Cardiac fibroblast (primary cell): ENCODE data around the gene HPCAL4.

Experiments used
- DNase-seq, 2 donors: peaks; one replicate each; pipeline versions ENCODE4 v3.0.0 to v3.0.0-alpha.2; 2010; ENCODE audit warnings: low read depth in 2 of 2
- H3K4me3 ChIP-seq, 2 donors: replicated peaks in 1 of 2; 1 replicate in 1 of 2; 2 replicates in 1 of 2; pipeline ENCODE4 v1.5.1; 2011; ENCODE audit warnings: low read depth in 2 of 2, low read length in 2 of 2, mild to moderate bottlenecking in 2 of 2, moderate library complexity in 1 of 2
- TF ChIP-seq, protein P1 (sequence below): IDR thresholded peaks from one replicate; pipeline ENCODE4 v1.5.1; 2011; ENCODE audit warnings: low read depth, mild to moderate bottlenecking, low read length, inconsistent platforms

The HPCAL4 gene

DNA sequence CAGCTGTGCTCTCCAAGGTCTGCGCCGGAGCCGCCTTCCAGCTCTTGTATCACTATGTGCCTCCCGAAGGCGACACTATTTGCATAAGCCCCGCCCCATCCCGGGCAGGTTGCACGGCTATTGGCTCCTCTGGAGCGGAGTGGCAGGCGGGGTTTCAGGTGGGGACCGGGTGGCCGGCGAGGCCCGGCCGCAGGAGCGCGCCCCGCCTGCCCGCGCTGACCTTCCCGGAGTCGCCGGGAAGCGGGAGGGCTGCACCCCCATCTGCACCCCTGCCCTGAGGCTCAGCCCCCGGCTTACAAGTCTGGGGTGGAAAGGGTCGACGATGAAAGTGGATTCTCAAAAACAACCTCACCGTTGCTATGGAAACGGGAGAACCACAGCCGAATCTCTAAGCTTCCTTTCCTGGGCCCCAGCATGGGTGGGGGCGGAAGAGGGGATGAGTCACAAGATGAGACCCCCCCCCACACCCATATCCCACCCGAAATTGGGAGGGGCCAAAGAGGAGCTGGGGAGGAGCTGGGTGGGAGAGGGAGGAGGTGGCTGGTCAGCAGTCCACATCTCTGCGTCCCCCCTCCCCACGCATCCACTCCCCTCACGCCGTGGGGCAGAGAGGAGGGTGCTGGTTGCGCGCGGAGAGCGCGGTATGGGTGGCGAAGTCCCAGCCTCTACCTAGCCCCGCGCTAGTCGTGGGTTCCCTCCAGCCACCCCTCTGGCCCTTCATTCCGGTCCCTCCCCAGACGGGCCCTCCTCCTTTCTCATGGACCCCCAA is at the start of gene HPCAL4:
TSS of gene HPCAL4 (minus strand) at position 51 of the 769 bp plus-strand sequence. CDS start 6,830 bp downstream, outside the sequence.
- peak; percentile 66 to 76 for DNase-seq
- TF ChIP-seq, protein P1, sequence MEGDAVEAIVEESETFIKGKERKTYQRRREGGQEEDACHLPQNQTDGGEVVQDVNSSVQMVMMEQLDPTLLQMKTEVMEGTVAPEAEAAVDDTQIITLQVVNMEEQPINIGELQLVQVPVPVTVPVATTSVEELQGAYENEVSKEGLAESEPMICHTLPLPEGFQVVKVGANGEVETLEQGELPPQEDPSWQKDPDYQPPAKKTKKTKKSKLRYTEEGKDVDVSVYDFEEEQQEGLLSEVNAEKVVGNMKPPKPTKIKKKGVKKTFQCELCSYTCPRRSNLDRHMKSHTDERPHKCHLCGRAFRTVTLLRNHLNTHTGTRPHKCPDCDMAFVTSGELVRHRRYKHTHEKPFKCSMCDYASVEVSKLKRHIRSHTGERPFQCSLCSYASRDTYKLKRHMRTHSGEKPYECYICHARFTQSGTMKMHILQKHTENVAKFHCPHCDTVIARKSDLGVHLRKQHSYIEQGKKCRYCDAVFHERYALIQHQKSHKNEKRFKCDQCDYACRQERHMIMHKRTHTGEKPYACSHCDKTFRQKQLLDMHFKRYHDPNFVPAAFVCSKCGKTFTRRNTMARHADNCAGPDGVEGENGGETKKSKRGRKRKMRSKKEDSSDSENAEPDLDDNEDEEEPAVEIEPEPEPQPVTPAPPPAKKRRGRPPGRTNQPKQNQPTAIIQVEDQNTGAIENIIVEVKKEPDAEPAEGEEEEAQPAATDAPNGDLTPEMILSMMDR: no peak
- peak within 1 kb of the TSS; percentile 18 to 27 for H3K4me3 ChIP-seq

DNA sequence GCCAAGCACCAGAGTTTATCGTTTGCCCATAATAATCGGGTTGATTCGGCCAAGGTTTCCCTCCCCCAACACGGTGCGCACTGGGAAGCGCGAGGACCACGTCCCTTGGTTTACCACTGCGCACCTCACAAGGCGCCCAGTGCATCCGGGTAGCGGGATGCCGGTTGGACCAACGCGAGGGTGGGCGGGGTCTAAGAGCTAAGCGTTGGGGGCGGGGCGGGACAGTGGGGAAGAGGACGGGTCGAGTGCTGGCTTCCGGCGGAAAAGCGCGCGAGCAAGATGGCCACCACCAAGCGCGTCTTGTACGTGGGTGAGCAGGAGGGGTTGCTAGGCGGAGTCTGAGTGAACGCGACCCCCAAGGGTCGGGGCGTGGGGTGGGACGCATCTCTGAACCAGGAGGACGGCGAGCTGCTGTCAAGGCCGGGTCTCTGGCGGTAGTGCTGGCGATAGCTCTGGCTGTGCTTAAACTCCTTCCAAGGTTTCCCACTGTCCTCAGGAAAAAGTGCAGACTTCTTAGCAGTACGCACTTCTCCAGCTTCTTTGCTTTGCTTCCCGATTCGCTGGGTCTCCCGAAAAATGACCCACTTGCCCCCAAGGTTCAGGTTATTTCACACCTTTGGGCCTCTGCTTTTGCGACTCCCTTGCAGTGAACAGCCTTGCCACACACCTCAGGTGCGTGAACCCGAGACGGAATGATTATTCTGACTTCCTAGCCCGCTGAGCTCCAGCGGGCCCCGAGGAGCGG is 47.6 kb upstream of the HPCAL4 start, which contains the start of gene PPIE:
TSS of gene PPIE (plus strand) at position 261 of the 745 bp plus-strand sequence. CDS start at position 280, 19 bp downstream.
- peak within 1 kb of the TSS; percentile 66 to 90 for H3K4me3 ChIP-seq
- TF ChIP-seq, protein P1: no peak
- peak; percentile 91 to 92 for DNase-seq

DNA sequence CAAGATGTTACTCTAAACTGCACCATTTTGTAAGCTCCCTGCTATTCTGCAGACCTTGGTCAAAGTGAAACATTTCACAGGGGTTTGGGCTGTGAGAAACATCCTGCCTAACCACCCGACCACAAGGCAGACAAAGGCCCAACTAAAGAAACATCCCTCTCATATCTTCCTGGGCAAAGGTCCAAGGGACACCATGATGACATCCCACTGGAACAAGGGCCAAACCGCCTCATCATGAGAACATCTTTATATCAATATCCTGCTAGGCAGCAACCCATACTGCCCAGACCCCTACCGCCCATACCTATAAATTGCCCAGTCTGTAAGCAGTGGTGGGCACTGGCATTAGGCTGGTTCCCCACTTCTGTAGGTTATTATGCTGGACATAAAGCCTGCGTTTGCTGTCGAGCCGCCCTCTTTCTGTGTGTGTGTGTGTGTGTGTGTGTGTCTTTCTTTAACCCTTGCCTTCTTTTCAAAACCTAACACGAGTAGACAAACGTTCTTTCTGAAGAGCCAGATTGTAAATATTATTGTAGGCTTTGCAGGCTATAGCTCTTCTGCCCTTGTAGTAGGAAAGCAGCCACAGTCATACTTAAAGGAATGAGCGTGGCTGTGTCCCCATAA is 46.4 kb upstream of the HPCAL4 start:
- H3K4me3 ChIP-seq: no peak overlapping the region
- peak; percentile 63 to 87 for DNase-seq
- TF ChIP-seq, protein P1: peak; percentile 2

DNA sequence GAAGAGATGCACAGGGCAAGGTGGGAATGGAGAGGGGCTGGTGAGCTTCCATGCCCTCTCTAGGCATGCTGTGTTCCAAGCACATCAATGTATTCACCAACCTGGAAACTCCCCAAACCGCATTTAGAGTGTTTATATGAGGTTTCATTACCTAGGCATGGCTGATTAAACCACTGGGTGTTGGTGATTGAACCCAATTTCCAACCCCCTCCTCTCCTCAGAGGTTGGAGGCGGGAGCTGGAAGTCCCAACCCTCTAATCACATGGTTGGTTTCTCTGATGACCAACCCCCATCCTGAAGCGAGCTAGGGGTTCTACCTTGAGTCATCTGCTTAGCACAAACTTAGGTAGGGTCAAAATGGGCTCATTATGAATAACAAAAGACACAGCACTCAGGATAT is 44.5 kb upstream of the HPCAL4 start:
- no peak for DNase-seq
- TF ChIP-seq, protein P1: no peak
- H3K4me3 ChIP-seq: no peak overlapping the region

DNA sequence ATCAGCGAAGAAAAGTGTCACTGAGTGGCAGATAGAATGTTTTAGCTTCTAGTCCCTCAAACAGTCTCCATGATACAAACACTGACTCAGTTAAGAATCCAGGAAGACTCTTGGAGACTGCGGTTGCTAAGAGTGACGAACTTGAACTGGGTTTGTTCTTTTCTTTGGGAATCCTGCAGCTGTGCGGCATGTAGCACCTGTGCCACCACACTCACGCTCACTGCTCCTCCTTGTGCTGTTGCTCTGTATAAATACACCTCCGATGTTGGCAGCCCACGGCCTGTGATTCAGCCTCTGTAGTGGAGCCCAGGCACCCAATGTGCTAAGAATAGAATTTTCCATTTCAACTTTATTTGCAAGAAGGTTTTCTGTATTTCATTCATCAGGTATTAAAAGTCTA is 41.9 kb upstream of the HPCAL4 start:
- H3K4me3 ChIP-seq: no peak overlapping the region
- peak in 1 of 2 donors; percentile 4 for DNase-seq
- TF ChIP-seq, protein P1: no peak

DNA sequence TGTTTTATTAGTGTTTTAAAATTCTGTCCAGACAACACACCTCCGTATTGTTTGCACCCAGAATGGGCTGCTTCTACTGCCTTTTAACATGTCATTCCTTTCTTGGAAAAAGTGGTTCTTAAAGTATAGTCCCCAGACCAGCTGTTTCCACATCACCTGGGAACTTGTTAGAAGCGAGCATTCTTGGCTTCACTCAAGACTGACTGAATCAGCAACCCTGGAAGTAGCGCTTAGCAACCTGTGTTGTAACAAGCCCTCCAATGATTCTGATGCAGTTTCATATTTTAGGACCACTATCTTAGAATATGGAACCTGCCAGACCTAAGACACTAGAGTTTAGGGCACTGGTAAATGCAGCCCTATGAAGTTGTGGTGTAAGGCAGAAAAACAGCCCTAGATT is 41.5 kb upstream of the HPCAL4 start:
- TF ChIP-seq, protein P1: no peak
- no peak overlapping the region for H3K4me3 ChIP-seq
- DNase-seq: peak in 1 of 2 donors; percentile 21
